GM19468 (cell line): ENCODE data around the gene G3BP1.
"Not testable (repeated sequence)": the region's sequence is repeated elsewhere in the genome, so short reads cannot be mapped to it uniquely, and the experiment has no call there.

ENCODE experiments used
- ATAC-seq: cut with Tn5 transposase; IDR thresholded peaks from one replicate; pipeline ENCODE4 v1.9.1; 2021; ENCODE audit warnings: mild to moderate bottlenecking, moderate library complexity, moderate number of reproducible peaks; ENCODE audit not compliant: unreplicated experiment; ENCODE audit errors: extremely low read depth

The G3BP1 gene

DNA sequence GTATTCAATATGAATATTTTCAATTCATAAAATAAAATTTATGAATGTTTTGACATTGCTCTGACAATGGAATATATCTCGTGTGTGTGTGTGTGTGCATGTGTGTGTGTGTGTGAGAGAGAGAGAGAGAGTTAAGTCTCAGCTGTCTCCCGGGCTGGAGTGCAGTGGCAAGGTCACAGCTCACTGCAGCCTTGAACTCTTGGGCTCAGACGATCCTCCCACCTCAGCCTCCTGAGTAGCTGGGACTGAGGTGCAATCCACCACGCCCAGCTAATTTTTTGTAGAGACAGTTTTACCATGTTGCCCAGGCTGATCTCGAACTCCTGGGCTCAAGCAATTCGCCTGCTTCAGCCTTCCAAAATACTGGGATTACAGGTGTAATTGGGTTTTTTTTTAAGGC, 16.1 kb downstream of the G3BP1 start:
- no peak for ATAC-seq

DNA sequence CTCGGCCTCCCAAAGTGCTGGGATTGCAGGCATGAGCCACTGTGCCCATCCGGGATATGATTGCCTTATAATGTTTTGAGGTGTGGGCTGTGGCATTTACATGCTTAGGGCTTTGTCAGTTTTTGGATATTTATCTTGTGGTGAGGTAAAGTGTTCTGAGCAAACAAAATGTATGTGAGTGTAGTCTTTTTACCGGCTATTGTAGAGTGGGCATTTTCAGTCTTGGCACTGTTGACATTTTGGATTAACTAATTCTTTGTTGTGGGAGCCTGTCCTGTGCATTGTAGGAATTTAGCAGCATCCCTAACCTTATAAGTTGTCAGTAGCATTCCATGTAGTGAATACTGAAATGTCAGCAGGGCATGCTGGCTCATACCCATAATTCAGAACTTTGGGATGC, 21.6 kb downstream of the G3BP1 start:
- no peak for ATAC-seq

DNA sequence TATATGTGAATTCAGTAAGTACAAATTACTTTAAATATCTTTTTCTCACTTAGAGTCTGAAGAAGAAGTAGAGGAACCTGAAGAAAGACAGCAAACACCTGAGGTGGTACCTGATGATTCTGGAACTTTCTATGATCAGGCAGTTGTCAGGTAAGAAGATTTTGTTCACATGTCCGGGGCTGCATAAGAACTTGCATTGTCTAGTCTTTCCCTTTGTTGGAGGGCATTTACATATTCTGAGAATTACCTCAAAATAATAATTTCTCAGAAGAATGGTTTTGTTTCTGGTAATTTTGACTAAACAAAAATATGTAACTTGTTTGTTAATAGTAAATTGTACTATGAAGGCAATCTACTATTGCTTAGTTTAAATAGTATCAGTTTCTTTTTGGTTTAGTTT, 23.7 kb downstream of the G3BP1 start:
- no peak for ATAC-seq

DNA sequence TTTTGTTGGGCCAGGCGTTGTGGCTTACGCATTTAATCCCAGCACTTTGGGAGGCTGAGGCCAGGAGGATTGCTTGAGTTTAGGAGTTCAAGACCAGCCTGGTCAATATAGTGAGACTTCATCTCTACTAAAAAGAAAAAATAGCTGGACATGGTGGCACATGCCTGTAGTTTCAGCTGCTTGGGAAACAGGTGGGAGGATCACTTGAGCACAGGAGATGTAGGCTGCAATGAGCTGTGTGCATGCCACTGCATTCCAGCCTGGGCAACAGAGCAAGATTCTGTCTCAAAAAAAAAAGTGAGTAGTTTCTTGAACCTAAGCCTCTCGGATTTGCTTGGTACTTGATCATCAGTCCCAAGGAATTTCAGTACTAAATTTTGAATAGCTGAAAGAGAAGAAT, 26.9 kb downstream of the G3BP1 start:
- no peak for ATAC-seq

DNA sequence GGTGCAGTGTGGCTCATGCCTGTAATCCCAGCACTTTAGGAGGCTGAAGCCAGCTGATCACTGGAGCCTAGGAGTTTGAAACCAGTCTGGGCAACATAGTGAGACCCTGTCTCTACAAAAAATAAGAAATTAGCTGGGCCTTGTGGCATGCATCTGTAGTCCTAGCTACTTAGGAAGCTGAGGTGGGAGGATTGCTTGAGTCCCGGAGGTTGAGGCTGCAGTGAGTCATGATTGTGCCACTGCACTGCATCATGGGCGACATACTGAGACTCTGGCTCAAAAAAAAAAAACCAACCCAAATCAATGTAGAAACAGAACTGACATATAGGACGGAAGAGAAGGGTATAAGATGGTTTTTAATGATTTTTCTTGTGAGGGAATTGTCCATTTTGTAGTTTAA, 27.7 kb downstream of the G3BP1 start:
- no peak for ATAC-seq

DNA sequence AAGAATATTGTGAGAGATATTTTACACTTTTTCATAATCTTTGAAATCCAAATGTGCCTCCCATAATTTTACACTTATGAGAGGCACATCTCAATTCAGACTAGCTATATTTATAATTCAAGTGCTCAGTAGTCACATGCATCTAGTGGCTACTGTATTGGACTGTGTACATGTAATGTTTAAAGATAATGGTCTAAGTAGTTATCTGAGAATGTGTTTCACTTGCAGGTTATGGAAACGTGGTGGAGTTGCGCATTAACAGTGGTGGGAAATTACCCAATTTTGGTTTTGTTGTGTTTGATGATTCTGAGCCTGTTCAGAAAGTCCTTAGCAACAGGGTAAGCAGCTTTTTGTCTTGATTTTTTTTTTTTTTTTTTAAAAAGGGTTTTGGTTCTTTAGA, 28.8 kb downstream of the G3BP1 start:
- no peak for ATAC-seq

DNA sequence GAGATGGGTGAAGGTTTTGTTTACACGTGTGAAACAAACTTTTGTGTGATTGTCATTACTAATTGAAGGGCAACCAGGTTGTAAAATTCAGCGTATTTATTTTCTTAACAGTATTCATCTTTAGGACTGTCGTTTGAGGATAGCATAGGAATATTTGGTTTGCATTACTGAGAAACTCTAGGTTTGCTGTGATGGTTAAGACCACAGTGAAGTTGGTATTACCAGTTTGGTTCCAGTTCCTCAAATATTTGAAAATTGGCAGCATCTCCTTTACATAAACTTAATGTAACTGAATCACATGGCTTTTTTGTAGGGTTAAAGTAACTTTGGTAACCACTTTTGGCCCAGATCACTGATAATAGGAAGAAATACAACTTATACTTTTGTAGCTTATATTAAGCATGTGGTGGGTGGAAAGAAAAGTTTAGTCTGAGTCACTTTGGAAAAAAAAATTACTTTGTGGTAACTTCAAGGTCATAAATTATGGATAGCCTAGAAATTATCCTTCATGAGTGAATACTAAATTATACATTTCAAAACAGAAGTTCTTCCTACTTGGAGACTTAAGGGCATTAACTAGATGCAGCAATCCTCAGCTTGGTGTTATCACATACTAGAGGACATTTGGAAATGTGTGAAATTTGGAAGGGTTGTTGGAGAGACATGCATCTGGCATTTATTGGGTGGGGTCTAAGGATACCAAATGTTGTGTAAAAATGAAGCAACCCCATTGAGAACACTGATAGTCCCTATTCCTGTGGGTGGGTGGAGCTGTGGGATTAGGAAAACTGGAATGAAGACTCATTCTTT, 33.9 kb downstream of the G3BP1 start:
- ATAC-seq, result no peak

DNA sequence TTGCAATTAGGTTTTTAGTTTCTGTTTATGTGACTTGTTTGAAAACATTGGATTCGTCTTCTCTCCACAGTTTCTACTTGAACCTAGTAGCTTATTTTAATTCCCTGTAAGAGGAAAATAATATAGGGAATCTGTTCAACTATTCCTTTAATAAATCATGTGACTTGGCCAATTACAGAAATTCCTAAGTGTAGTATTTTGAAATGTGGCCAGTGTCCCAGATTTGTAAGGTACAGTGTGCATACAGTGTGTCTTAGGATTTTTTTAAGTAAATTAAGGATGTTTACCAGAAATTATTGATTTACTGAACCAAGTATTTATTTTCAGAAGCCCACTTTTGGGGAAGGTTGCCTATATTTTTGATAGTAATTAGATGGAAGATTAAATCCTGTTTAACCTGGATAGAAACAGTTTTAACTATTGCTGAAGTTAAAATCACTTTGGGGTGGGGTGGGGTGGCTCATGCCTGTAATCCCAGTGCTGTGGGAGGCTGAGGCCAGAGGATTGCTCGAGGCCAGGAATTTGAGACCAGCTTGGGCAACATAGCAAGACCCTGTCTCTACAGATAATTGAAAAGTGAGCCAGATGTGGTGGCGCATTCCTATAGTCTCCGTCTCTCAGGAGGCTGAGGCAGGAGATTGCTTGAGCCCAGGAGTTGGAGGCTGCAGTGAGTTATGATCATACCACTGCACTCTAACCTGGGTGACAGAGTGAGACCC, 36.9 kb downstream of the G3BP1 start:
- no peak for ATAC-seq

DNA sequence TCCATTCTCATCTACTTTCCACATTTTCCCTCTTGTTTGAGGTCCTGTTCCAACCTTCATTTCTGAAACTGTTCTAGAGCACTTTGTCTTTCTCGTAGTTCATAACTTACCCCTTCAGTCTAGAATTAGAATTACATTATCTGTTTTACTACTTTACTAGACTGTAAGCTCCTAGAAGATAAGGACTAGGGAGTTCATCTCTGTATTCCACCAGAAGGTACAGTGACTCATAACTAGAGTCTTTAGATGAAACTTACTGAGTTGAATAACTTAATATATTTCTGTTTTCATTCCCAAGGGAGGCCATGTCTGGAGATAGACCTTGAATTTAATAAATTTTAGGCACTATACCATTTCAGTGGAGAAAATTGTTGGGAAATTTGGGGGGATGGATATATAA, 38.7 kb downstream of the G3BP1 start:
- no peak for ATAC-seq

DNA sequence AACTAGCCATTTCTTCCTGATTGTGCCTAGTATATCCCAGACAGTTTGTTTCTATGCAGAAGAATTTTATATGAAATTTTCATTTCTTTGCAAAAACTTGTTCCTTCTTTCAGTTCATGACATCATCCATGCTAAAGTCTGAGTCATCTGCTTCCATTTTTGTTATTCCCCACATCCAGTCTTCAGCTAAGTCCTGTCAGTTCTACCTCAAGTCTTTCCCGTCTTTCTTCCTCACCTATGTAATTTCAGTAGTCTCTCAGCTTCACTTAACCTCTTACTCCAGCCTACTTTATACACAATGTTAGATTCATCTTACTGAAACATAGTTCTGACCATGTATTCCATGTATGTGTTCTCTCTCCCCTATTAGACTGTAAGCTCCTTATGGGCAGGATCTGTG, 39.1 kb downstream of the G3BP1 start:
- ATAC-seq, result no peak

DNA sequence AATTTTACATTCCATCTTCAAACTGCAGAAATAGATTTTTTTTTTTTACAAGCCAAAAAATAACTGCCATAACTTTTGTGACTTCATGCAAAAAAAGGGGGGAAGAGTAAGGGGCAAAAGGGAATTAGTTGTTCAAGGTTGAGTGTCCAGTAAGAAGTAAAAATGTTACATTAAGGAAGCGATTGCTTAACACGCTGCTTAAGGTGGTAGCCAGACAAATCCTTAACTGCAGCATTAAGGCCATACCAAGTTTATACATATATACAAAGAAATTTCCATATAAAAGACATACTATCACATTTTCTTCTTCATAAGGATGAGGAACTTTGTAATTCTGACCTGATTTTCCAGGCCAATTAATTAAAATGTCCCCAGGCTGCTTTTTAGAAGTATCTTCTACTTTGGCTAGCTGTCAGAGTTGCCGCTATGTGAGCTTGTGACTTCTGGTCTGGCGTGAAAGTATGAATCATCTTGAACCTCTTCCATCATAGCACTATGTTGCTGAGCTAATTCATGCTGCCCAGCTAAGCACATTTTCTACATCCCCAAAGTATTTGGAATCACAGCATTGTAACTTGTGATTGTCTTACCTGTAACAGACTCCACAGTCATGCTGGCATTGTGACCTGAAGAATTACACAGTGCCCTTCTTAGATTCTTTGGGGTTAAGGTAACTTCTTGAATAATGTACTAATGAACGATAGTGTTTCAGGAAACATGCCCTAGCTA, 40.0 kb downstream of the G3BP1 start:
- no peak for ATAC-seq

DNA sequence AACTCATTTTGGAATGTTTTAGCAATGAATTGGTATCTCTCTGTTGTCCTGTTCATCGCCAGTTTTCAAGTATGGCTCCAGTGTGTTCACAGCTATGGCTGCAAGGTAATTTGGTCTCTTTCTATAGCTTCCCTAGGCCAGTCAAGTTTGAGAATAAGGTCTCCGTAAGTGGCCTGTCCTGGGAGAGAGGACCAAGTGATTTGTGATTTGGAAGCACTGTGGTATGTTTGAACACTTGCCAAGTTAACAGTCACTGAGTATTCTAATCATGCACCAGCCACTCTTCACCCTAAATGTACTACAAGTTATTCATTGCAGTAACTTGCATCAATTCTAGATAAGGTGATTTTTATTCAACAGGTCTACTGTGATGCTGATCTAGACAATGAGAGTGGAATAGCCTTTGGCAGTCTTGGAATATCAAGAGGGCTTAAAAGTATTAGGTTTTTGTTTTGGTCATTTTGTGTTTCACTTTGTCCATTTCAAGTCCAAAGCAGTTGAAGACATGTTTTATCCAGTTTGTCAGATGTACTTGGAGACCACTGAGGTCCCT, 41.1 kb downstream of the G3BP1 start:
- ATAC-seq, result no peak

DNA sequence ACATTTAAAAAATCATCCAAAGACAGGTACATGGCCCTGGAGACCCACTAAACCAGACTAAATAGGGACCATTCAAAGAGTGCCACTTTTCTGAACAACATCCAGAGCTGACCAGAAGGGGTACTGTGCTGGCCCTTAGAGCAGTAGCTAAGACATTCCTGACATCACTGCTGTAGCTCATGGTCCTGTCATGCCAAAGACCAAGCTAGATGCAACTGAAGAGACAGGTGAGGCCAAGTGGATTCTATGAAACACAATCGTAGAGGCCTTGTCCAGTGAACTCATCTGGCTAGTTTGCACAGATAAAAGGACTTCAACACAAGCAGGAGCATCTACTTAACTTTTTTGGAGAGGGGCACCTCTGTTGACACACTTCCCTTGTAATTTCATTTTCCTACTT, 43.3 kb downstream of the G3BP1 start:
- no peak for ATAC-seq

DNA sequence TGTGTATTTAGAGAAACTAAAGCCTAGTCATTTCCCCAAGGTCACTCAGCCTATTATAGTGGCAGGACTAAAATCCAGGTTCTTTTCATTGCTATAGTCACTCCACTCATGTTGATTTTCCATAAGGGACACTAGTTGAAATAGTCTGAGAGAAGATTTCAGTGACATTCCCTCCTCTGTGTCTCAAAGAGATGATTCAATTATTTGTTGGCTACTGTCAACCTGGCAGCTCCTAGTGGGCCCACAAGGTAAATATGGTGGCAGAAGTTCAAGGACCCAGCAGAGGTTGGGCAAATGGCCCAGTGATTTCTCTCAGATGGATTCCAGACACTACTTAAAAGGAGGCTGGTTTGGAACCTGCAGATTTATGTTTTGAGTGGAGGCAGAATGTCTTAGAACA, 48.1 kb downstream of the G3BP1 start:
- ATAC-seq, result no peak

DNA sequence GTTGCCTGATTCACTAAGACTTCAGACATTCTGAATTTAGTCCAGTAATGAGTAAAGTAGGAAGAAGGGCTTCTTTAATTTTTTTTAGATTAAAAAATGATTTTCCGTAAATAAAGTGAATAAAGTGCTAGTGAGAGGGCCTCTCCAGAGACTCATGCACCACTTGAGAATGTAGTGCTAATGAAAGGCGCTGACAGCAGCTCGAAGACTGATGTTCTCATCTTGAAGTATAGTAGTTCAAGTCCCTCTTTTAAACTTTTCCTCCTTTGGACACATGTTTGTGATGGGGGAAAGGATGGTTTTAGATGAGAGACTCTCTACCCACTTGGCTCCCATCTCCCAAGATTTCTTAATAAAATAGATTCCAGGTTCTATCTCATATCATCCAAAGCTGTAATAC, 48.5 kb downstream of the G3BP1 start:
- no peak for ATAC-seq

DNA sequence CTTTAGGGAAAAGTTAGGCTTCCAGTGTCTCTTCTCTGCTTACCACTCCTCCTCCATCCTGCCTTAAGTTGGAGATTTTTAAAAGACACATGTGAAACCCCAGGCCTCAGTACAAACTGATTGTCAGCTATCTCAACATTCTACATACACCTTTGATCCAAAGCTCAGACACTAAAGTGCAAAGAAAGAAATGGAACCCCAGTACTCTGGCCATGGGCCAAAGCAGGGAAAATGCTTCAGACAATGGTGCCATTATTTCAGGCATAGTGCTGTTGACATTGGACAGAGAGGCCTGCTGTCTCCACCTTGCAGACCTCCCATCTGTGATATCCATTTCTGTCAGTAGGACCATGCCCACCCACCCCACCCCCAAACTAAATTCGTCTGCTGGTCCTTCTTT, 49.1 kb downstream of the G3BP1 start:
- ATAC-seq, result no peak

DNA sequence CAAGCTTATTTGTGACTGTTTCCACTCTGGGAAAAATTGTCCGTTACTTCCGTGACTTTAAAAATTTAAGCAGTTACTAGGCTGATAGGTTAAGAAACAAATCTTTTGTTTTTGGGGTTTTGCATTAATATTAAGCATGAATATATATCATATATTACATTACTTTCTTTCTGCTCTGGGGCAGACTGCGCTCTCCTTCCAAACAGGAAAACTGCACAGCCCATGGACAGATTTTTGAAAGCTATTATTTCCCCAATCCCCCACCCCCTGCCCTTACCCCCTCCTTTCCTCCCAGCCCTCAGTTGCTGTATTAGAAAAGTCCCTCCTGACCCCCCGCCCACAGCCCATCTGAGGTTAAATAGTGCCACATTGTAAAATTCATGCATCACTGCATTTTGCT, 50.4 kb downstream of the G3BP1 start:
- ATAC-seq, result no peak

DNA sequence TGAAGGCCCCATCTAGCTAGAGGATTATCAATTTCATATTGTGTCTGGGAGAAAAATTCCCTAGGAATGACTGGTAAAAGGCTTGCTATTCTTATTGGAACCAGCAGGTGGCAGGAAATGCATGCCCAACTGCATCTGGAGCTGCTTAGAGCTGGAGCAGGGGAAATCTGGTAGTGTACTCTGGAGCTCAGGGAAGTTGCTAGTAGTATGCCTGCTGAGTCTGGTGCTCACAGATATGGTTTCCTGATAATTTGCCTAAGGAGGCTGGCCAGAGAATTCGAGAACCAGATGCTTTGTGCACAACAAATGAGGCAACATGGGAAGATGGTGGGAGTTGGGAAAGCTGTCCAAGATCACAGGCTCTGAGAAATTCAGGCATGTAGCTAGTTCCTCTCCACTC, 53.7 kb downstream of the G3BP1 start:
- ATAC-seq, result peak; percentile 45

DNA sequence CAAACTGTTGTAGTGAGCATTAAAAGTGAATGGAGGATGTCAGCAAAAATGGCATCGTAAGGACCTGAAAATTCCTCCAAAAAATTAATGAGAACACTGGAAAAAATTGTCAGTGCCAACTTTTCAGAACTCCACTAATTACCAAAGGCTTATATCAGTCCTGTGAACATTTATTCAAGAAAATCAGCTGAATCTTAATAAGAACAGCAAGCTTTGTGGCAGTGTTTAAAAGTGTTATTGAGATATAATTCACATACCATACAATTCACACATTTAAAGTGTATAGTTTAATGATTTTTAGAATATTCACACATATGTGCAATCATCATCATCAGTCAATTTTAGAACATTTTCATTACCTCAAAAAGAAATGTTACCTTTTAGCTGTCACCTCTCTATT, 57.6 kb downstream of the G3BP1 start:
- ATAC-seq, result no peak

DNA sequence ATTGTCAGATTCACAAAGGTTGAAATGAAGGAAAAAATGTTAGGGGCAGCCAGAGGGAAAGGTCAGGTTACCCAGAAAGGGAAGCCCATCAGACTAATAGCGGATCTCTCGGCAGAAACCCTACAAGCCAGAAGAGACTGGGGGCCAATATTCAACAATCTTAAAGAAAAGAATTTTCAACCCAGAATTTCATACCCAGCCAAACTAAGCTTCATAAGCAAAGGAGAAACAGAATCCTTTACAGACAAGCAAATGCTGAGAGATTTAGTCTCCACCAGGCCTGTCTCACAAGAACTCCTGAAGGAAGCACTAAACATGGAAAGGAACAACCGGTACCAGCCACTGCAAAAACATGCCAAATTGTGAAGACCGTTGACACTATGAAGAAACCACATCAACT, 61.1 kb downstream of the G3BP1 start:
- ATAC-seq, result not testable (repeated sequence)

DNA sequence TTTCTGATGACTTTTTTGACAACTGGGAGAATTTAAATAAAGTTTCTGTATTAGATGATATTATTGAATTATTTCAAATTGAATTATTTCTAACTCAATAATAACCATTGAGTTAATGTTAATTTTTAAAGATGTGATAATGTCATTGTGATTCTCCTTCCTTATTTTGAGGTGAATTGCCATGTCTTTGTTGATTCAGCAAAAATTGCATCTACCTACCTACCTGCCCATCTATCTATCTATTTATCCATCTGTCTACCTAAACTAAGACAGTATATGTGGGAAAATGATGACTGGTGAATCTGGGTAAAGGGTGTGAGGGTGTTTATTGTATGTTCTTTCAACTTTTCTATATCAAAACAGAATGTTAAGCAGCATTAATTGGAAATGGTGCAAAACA, 75.0 kb downstream of the G3BP1 start:
- no peak for ATAC-seq
